K562 (cell line): ENCODE measurements around the gene CLDN5. TPM values are rescaled to one million over a fixed set of nuclear protein-coding genes. Genes with fewer than 3 reads are reported as not detected.

Source experiments
- ARHGAP35 ChIP-seq: fragments of 450-650 bp; IDR thresholded peaks from 2 replicates; pipeline ENCODE4 v1.6.1; 2018; ENCODE audit not compliant: partially characterized antibody
- BRD4 ChIP-seq: fragments of 200-600 bp; sonication (generic); IDR thresholded peaks from 2 replicates; pipeline ENCODE4 v1.6.1; 2017; ENCODE audit warnings: inconsistent platforms
- CHD2 ChIP-seq: IDR thresholded peaks from 2 replicates; pipeline ENCODE4 v1.6.1; 2011; ENCODE audit warnings: low read depth, low read length
- KLF10 ChIP-seq: fragments of 250-450 bp; sonication (Bioruptor Pico); IDR thresholded peaks from 2 replicates; pipeline ENCODE4 v1.6.1; 2021; ENCODE audit warnings: matching md5 sums
- KLF13 ChIP-seq: fragments of 450-650 bp; IDR thresholded peaks from 2 replicates; pipeline ENCODE4 v1.6.1; 2016; ENCODE audit warnings: missing genetic modification characterization, low read depth, mild to moderate bottlenecking, missing compliant biosample characterization, moderate library complexity, borderline replicate concordance
- KLF6 ChIP-seq: fragments of 250-450 bp; sonication (Bioruptor Pico); IDR thresholded peaks from 2 replicates; pipeline ENCODE4 v1.4.0; 2020; ENCODE audit warnings: mild to moderate bottlenecking, moderate library complexity, borderline replicate concordance
- MYNN ChIP-seq, 2 experiments: sonication (generic); formaldehyde crosslinking in 1 of 2; IDR thresholded peaks; 2 replicates each; pipeline versions ENCODE4 v1.5.0 to v1.6.1; 2016 to 2020; ENCODE audit warnings: antibody characterized with exemption in 1 of 2, missing genetic modification reagents in 1 of 2
- PHF8 ChIP-seq: fragments of 200-600 bp; sonication (generic); IDR thresholded peaks from 2 replicates; pipeline ENCODE4 v1.6.1; 2012; ENCODE audit warnings: mixed run types, mild to moderate bottlenecking, inconsistent platforms, low read length, moderate library complexity, borderline replicate concordance
- PRPF4 ChIP-seq: fragments of 200-400 bp; formaldehyde crosslinking; IDR thresholded peaks from one replicate; pipeline ENCODE4 v1.6.1; 2017; ENCODE audit warnings: low read length, low read depth, mild to moderate bottlenecking; ENCODE audit not compliant: insufficient read depth, poor library complexity, severe bottlenecking
- SAP30 ChIP-seq: fragments of 200-600 bp; sonication (generic); IDR thresholded peaks from 2 replicates; pipeline ENCODE4 v1.6.1; 2012; ENCODE audit warnings: borderline replicate concordance, low read depth, mild to moderate bottlenecking, moderate library complexity, low read length, control low read depth, inconsistent platforms; ENCODE audit not compliant: insufficient read depth, poor library complexity, severe bottlenecking
- SMARCC2 ChIP-seq: fragments of 450-650 bp; IDR thresholded peaks from 2 replicates; pipeline ENCODE4 v1.6.1; 2017; ENCODE audit warnings: antibody characterized with exemption, moderate library complexity, mild to moderate bottlenecking, low read depth
- SOX6 ChIP-seq: fragments of 450-650 bp; IDR thresholded peaks from 2 replicates; pipeline ENCODE4 v1.6.1; 2014; ENCODE audit warnings: mild to moderate bottlenecking
- YBX1 ChIP-seq: fragments of 450-650 bp; IDR thresholded peaks from 2 replicates; pipeline ENCODE4 v1.7.1; 2016; ENCODE audit warnings: mild to moderate bottlenecking
- ZC3H11A ChIP-seq: IDR thresholded peaks from 2 replicates; pipeline ENCODE4 v1.6.1; 2012; ENCODE audit warnings: low read depth, low read length, improper control_type of control experiment
- ZNF165 ChIP-seq: fragments of 250-450 bp; sonication (Bioruptor Pico); IDR thresholded peaks from 2 replicates; pipeline ENCODE4 v1.4.0; 2020; ENCODE audit warnings: borderline replicate concordance
- ZNF3 ChIP-seq: fragments of 250-450 bp; sonication (Bioruptor Pico); IDR thresholded peaks from 2 replicates; pipeline ENCODE4 v1.5.0; 2021; ENCODE audit warnings: mild to moderate bottlenecking, moderate library complexity
- ZNF639 ChIP-seq, 2 experiments: fragments of 200-800 bp in 1 of 2; sonication (Bioruptor generic) in 1 of 2; sonication (generic) in 1 of 2; formaldehyde crosslinking in 1 of 2; IDR thresholded peaks in 1 of 2; conservative IDR thresholded peaks in 1 of 2; 2 replicates each; pipeline versions ENCODE4 v1.5.0 to v1.6.1; 2016 to 2020; ENCODE audit warnings: missing compliant biosample characterization in 1 of 2, missing genetic modification characterization in 1 of 2, missing genetic modification reagents in 1 of 2
- ZNF830 ChIP-seq: fragments of 250-450 bp; sonication (Bioruptor Pico); IDR thresholded peaks from 2 replicates; pipeline ENCODE4 v1.5.0; 2021; ENCODE audit warnings: mild to moderate bottlenecking
- polyA plus RNA-seq, 8 experiments: library from polyadenylated mRNA; depleted of rRNA in 4 of 8; stranded (reverse) in 5 of 8; unstranded in 3 of 8; fragments of >200 nt; fragmentation: Nextera tagmentation in 2 of 8; fragmentation: Illumina TruSeq in 1 of 8; extraction: Ambion mirVana in 2 of 8; extraction: Trizol in 1 of 8; gene quantifications; 2 replicates each; pipeline versions ENCODE4 v1.2.1 to v1.2.3, GENCODE V29; 2011 to 2014; ENCODE audit warnings: inconsistent platforms in 1 of 8, missing spikeins in 1 of 8
- total RNA-seq, 7 experiments: library from RNA; depleted of rRNA in 6 of 7; stranded (reverse); fragments of >200 nt in 6 of 7; fragmentation: Illumina TruSeq in 2 of 7; extraction: Trizol in 2 of 7; gene quantifications; 2 replicates each; pipeline versions ENCODE4 v1.2.1 to v1.2.3, GENCODE V29; 2011 to 2021; ENCODE audit warnings: low replicate concordance in 1 of 7
- TF ChIP-seq, protein P1 (sequence below): sonication (generic); formaldehyde crosslinking; IDR thresholded peaks from 2 replicates; pipeline ENCODE4 v1.8.1; 2023; ENCODE audit warnings: missing genetic modification reagents, mild to moderate bottlenecking, borderline replicate concordance

The CLDN5 gene
- total and polyA plus RNA-seq, 9 of the 15 experiments (the other 6 are each of a cell fraction or from before 2014, with no cell fraction given) = 0.20 TPM; not detected in 8

GRCh38 chr22:19498154-19498865, 25.9 kb downstream of the CLDN5 start (continued):
- TF ChIP-seq, protein P1, sequence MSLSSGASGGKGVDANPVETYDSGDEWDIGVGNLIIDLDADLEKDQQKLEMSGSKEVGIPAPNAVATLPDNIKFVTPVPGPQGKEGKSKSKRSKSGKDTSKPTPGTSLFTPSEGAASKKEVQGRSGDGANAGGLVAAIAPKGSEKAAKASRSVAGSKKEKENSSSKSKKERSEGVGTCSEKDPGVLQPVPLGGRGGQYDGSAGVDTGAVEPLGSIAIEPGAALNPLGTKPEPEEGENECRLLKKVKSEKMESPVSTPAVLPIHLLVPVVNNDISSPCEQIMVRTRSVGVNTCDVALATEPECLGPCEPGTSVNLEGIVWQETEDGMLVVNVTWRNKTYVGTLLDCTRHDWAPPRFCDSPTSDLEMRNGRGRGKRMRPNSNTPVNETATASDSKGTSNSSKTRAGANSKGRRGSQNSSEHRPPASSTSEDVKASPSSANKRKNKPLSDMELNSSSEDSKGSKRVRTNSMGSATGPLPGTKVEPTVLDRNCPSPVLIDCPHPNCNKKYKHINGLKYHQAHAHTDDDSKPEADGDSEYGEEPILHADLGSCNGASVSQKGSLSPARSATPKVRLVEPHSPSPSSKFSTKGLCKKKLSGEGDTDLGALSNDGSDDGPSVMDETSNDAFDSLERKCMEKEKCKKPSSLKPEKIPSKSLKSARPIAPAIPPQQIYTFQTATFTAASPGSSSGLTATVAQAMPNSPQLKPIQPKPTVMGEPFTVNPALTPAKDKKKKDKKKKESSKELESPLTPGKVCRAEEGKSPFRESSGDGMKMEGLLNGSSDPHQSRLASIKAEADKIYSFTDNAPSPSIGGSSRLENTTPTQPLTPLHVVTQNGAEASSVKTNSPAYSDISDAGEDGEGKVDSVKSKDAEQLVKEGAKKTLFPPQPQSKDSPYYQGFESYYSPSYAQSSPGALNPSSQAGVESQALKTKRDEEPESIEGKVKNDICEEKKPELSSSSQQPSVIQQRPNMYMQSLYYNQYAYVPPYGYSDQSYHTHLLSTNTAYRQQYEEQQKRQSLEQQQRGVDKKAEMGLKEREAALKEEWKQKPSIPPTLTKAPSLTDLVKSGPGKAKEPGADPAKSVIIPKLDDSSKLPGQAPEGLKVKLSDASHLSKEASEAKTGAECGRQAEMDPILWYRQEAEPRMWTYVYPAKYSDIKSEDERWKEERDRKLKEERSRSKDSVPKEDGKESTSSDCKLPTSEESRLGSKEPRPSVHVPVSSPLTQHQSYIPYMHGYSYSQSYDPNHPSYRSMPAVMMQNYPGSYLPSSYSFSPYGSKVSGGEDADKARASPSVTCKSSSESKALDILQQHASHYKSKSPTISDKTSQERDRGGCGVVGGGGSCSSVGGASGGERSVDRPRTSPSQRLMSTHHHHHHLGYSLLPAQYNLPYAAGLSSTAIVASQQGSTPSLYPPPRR (CRISPR knock-in tag) = 0 out of 2 replicates have a peak, but pooled peaks have one; percentile 53
- TF ChIP-seq KLF13 (no peak), ZNF639 (CRISPR knock-in tag; conservative IDR thresholded peaks at IDR 0.05 in 1 of 2, IDR thresholded peaks at IDR 0.05 in 1 of 2) (0 out of 4 replicates have a peak, but pooled peaks of 1 of the 2 experiments have one; percentile 37), PRPF4 (no peak), SAP30 (no peak), SOX6 (no peak), KLF10 (CRISPR knock-in tag) (peak; percentile 1; the same call in 1 of the 2 replicates), BRD4 (no peak), ZC3H11A (no peak), MYNN (IDR thresholded peaks at IDR 0.05) (0 out of 2 replicates have a peak, but pooled peaks have one; percentile 37), MYNN (CRISPR knock-in tag; IDR thresholded peaks at IDR 0.05) (0 out of 2 replicates have a peak, but pooled peaks have one; percentile 9), ZNF3 (CRISPR knock-in tag) (no peak), ZNF165 (CRISPR knock-in tag) (no peak), YBX1 (no peak), PHF8 (peak; percentile 14; the same call in 1 of the 2 replicates), ARHGAP35 (no peak), SMARCC2 (no peak), CHD2 (no peak), ZNF830 (CRISPR knock-in tag) (no peak), KLF6 (CRISPR knock-in tag) (no peak)
